ENCODE measurements around the gene KIAA0930. TPM values are rescaled to one million over a fixed set of nuclear protein-coding genes. Genes with fewer than 3 reads are reported as not detected.
A peak's percentile ranks its signal among the peaks of the same experiment; 100 is the strongest.

Gene KIAA0930
- total RNA-seq, 2 experiments from 2014 or later, result 16.6 to 19.5 TPM

DNA sequence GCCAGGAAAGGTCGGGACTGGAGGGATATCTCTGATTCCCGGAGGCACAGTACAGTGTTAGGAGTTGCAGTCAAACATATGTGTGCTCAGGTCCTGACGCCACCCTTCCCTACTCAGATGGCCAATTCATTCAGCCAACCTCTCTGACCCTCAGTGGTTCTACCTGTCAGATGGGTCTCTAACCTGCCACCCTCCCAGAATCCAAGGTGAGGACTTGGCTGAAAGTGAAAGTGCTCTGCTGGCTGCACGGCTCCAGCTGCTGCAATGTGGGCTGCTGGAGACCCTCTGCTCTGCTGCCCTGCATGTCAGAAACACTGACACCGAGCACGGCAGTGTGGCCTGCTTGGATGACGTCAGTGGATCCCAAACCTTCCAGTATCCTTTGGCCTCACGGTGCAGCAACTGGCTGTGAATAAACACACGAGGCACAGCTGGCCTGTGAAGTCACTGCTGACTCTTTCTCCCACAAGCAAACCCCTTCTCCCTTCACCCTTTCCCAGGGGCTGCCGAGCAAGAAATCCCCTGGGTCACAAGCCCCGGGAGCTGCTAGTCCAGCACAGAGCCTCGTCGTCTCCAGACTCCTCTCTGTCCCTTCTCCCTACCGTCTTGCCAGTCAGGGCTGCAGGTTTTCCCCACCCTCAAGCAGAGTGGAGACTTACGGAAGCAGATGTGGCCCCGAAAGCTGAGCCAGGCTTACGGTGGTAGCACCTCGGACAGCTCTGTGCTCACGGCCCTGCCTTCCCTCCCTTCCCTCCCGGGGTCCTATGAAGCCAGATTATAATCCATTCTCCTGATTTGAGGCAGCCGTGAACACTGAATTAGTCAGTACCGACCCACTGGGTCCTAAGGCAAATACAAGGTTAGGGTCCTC lies 24.3 kb downstream of the KIAA0930 start:
- CTCF ChIA-PET, result no interaction called here
- no peak for DNase-seq
- Mint-ChIP-seq H3K9me3 (no peaks in the 10 kb centered on the region), H3K4me3 (no peak overlapping the region), H3K27ac (no peak overlapping the region), H3K36me3 (ENCODE audit: low read depth) (no peaks in the 10 kb centered on the region), H3K27me3 (ENCODE audit: low read depth) (no peaks in the 10 kb centered on the region), H3K4me1 (ENCODE audit: low read depth) (peaks cover 11% of the 10 kb centered on the region)
- intact Hi-C loops (cut with micrococcal nuclease), result no loop called here

DNA sequence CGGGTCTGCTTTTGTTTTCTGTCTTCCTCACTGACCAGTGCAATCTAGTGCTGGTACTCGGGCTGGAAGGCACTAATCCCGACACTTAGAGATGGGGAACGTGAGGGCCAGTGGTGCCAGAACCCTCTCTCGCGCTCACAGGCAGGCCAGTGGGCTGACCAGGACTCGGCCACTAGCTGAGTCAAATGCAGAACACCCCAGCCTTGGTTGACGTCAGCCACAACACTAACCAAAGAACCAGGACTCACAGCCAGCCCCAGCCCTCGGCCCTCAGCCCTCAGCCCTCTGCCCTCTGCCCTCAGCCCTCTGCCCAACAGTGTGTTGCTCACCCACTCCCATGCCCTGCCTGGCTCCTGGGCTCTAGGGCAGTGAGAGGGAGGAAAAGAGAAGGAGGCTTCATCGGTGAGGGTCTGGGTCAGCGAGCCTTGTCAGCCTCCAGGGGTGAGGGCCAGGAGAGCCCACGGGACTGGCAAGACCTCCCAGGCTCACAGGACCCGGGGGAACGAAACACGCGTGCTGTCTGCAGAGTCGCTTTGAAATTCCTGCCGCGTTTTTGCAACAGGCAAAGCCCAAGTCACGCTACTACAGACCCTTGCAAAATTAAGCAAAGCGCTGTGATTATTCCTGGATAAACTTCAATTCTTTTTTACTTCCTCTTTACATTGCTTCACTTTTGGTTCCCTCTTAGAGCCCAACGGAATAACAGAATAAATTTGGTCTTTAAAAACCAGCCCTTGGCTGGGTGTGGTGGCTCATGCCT lies 27.5 kb downstream of the KIAA0930 start:
- Mint-ChIP-seq H3K27me3 (ENCODE audit: low read depth) (no peaks in the 10 kb centered on the region), H3K36me3 (ENCODE audit: low read depth) (peaks cover 1% of the 10 kb centered on the region), H3K4me1 (ENCODE audit: low read depth) (no peaks in the 10 kb centered on the region), H3K9me3 (no peaks in the 10 kb centered on the region), H3K4me3 (no peak overlapping the region), H3K27ac (no peak overlapping the region)
- CTCF ChIA-PET, result no interaction called here
- no peak for DNase-seq
- intact Hi-C loops (cut with micrococcal nuclease), result no loop called here

DNA sequence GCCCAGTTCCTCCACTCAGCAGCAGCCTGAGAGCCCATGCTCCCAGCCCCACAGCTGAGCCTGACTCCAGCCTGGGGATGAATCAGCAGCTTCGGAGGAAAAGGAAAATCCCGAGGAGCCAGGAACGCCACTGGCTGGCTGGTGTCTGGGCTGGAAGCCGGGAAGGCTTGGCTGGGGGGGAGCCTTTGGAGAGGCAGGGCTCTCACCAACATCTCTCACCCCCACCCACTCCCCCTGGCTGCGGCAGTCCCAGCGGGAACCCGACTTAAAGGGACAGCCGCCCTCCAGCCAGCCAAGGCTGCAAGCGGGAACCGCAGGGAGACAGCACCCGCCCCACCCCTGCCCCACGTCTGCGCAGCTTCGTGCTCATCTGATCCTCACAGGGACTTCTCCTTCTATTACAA lies 28.4 kb downstream of the KIAA0930 start:
- no peak for DNase-seq
- CTCF ChIA-PET, result no interaction called here

DNA sequence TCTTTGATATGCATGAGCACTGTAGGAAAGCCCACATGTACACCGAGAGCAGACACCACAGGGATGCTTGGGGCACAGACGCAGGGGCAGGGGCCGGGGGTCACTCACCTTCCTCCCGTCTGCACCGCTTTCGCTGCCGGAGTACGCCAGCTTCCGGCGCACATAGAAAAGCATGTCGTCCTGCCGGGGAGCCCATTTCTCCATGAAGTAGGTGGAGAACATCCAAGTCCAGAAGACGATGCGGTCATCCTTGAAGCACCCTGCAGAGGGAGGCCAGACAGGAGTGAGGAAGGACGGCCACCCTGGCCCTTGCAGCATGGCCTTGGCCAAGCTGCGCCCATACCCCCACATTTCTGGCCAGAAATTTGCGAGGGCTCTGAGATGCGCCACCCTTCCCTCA lies 28.8 kb downstream of the KIAA0930 start:
- Mint-ChIP-seq H3K36me3 (ENCODE audit: low read depth) (peaks cover 1% of the 10 kb centered on the region), H3K9me3 (no peaks in the 10 kb centered on the region), H3K4me1 (ENCODE audit: low read depth) (no peaks in the 10 kb centered on the region), H3K27me3 (ENCODE audit: low read depth) (no peaks in the 10 kb centered on the region), H3K27ac (no peak overlapping the region), H3K4me3 (no peak overlapping the region)
- intact Hi-C loops (cut with micrococcal nuclease), result no loop called here
- CTCF ChIA-PET, result no interaction called here
- no peak for DNase-seq

More for the DNA sequence above, 28.4 kb downstream of the KIAA0930 start:
- Mint-ChIP-seq H3K4me3 (no peak overlapping the region), H3K27ac (no peak overlapping the region), H3K4me1 (ENCODE audit: low read depth) (no peaks in the 10 kb centered on the region), H3K27me3 (ENCODE audit: low read depth) (no peaks in the 10 kb centered on the region), H3K9me3 (no peaks in the 10 kb centered on the region), H3K36me3 (ENCODE audit: low read depth) (peaks cover 1% of the 10 kb centered on the region)
- intact Hi-C loops (cut with micrococcal nuclease), result no loop called here

DNA sequence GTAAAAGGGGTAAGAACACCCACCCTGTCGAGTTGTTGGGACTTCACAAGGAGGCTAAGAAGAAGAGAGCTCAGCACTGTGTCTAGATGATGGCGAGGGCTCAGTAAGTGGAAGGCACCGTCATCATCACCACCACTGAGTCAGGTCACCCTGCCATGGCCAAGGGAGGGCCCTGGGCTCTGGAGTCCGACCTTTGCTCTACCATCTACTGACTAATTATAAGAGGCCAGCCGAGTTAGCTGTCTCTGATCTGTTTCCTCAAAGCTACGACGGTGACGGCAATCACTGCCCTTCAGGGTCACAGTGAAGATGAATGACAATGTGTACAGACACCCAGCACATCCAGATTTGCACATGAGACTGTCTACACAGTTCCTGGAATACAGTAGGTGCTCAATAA lies 29.3 kb downstream of the KIAA0930 start:
- intact Hi-C loops (cut with micrococcal nuclease), result no loop called here
- H3K36me3 Mint-ChIP-seq (ENCODE audit: low read depth), result peaks cover 1% of the 10 kb centered on the region
- H3K27me3 Mint-ChIP-seq (ENCODE audit: low read depth), result no peaks in the 10 kb centered on the region
- H3K9me3 Mint-ChIP-seq, result no peaks in the 10 kb centered on the region
- CTCF ChIA-PET, result interaction anchor here (1.0 kb wide), 1 partner anchor 9 kb away, joined by 3 read pairs; no protein-coding TSS in a partner anchor
- no peak overlapping the region for H3K4me3 Mint-ChIP-seq
- no peak for DNase-seq
- H3K4me1 Mint-ChIP-seq (ENCODE audit: low read depth), result no peaks in the 10 kb centered on the region
- no peak overlapping the region for H3K27ac Mint-ChIP-seq

DNA sequence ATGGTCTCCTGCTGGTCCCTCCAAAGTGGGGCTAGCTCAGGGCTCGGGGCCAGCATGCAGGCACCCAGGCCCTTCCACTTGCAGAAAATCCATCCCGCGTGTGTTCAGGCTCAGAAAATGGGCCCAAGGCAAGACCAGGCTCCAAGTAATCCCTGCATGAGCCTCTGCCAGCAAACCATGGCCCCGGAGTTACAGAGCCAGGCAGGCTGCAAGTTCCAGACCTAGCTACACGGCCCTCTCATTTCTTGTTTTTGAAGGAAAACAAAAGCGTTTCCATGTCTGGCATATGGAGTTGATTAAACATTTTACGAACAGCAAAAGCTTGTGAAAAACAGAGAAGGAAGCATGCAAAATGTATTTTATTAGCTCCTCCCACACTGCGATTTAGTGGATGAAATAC lies 29.7 kb downstream of the KIAA0930 start:
- H3K9me3 Mint-ChIP-seq, result no peaks in the 10 kb centered on the region
- H3K4me3 Mint-ChIP-seq, result no peak overlapping the region
- no peaks in the 10 kb centered on the region for H3K27me3 Mint-ChIP-seq (ENCODE audit: low read depth)
- H3K36me3 Mint-ChIP-seq (ENCODE audit: low read depth), result peaks cover 1% of the 10 kb centered on the region
- CTCF ChIA-PET, result interaction anchor here (1.0 kb wide), 1 partner anchor 9 kb away, joined by 3 read pairs; no protein-coding TSS in a partner anchor
- no peak overlapping the region for H3K27ac Mint-ChIP-seq
- H3K4me1 Mint-ChIP-seq (ENCODE audit: low read depth), result no peaks in the 10 kb centered on the region
- DNase-seq, result no peak
- intact Hi-C loops (cut with micrococcal nuclease), result no loop called here

DNA sequence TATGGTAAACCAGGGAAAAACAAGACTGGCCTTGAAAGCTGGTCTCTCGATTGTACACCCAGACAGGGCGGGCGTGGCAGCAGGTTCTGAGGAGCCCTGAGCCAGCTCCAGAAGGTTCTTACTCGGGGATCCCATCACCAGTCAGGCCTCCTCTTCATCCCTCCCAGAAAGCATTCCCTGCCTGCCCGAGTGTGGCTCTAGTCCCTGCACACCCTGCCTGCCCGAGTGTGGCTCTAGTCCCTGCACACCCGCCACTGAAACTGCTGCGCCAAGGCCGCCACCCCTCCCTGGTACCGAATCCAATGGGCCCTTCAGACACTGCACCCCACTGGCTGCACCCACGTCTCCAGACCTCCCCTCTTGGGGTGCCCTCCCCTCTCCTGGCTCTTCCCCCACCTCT lies 30.1 kb downstream of the KIAA0930 start:
- Mint-ChIP-seq H3K4me1 (ENCODE audit: low read depth) (no peaks in the 10 kb centered on the region), H3K27me3 (ENCODE audit: low read depth) (no peaks in the 10 kb centered on the region), H3K36me3 (ENCODE audit: low read depth) (peaks cover 1% of the 10 kb centered on the region), H3K4me3 (no peak overlapping the region), H3K27ac (no peak overlapping the region), H3K9me3 (no peaks in the 10 kb centered on the region)
- CTCF ChIA-PET, result interaction anchor here (1.0 kb wide), 1 partner anchor 10 kb away, joined by 3 read pairs; no protein-coding TSS in a partner anchor
- intact Hi-C loops (cut with micrococcal nuclease), result no loop called here
- no peak for DNase-seq

DNA sequence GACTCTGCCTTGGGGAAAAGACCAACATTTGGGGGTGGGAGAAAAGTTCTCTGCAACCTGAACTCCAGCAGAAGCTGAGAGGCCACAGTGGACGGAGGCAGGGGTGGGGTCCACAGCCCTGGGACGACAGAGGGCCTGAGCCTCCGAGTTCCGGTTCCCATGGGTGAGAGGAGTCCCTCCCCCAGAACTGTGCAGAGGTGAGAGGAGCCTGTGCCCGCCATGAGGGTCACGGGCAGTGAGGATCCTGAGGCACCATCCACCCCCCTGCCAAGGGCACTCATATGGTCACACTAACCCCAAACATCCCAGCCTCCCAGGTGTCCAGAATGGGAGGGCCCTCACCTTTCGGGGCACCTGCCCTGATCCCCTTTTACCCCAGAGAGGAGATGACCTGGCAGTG lies 30.5 kb downstream of the KIAA0930 start:
- DNase-seq, result no peak
- H3K4me3 Mint-ChIP-seq, result no peak overlapping the region
- H3K4me1 Mint-ChIP-seq (ENCODE audit: low read depth), result no peaks in the 10 kb centered on the region
- H3K9me3 Mint-ChIP-seq, result no peaks in the 10 kb centered on the region
- no peaks in the 10 kb centered on the region for H3K27me3 Mint-ChIP-seq (ENCODE audit: low read depth)
- intact Hi-C loops (cut with micrococcal nuclease), result no loop called here
- peaks cover 1% of the 10 kb centered on the region for H3K36me3 Mint-ChIP-seq (ENCODE audit: low read depth)
- no peak overlapping the region for H3K27ac Mint-ChIP-seq
- CTCF ChIA-PET, result no interaction called here

DNA sequence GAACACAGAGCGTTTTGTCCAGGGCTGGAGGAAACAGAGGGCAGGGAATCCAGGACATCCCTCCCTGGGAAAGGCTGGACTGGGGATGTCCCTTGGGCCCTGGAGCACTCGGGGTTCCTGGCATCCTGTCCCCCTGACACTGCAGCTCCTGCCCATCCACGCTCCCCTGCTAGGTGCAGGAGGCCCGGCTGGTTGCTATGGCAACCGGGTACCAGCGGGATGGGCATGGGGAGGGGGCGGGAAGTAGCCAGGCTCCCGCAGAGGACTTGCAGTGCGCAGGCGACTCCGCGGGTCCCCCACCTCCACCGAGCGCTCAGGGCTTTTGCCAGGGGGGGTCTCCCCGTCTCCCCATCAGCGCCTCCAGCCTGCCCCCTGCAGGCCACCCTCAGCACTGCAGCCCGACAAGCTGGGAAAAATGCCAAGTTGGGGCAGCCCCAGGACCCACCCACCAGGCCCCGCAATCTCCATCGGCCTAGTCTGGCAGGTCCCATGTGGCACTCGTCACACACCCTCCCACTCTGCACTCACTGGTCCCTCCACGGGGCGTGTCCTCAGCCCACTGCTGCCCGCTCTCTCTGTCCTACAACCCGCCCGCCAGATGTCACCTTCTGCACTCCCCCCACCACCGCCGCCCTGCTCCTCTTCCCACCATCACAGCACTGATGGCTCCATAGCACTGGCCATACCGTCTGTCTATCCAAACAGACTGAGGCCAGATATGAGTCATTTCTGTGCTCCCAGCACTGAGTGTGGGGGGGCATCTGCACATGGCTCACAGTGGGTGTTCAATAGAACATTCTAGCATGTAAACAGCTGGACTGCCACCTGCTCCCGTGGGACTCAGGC lies 31.5 kb downstream of the KIAA0930 start:
- CTCF ChIA-PET, result interaction anchor here (0.7 to 2.3 kb wide), 6 partner anchors 10 to 107 kb away, joined by 3 to 8 read pairs (median 4); no protein-coding TSS in a partner anchor
- Mint-ChIP-seq H3K9me3 (no peaks in the 10 kb centered on the region), H3K27ac (no peak overlapping the region), H3K36me3 (ENCODE audit: low read depth) (peaks cover 1% of the 10 kb centered on the region), H3K27me3 (ENCODE audit: low read depth) (no peaks in the 10 kb centered on the region), H3K4me1 (ENCODE audit: low read depth) (no peaks in the 10 kb centered on the region), H3K4me3 (no peak overlapping the region)
- intact Hi-C loops (cut with micrococcal nuclease), result loop anchor here (2.0 kb wide), 1 partner anchor 108 kb away; no protein-coding TSS in a partner anchor
- DNase-seq, result peak; percentile 46

DNA sequence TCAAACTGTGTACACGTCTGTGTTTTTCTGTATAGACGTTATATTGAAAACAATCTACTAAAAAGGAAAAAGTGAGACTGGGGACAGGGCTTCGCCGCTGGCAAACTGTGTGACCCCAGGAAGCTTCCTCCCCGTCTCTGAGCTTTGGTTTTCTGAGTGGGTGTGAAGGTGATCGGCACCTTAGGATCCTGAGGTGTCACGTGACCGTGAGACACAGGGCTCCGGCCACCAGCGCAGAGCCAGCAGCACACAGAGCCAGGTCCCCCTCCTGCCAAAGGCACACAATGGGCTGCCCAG lies 32.0 kb downstream of the KIAA0930 start:
- intact Hi-C loops (cut with micrococcal nuclease), result loop anchor here (2.0 kb wide), 1 partner anchor 108 kb away; no protein-coding TSS in a partner anchor
- Mint-ChIP-seq H3K4me3 (no peak overlapping the region), H3K9me3 (no peaks in the 10 kb centered on the region), H3K27ac (no peak overlapping the region), H3K36me3 (ENCODE audit: low read depth) (peaks cover 1% of the 10 kb centered on the region), H3K4me1 (ENCODE audit: low read depth) (no peaks in the 10 kb centered on the region), H3K27me3 (ENCODE audit: low read depth) (no peaks in the 10 kb centered on the region)
- DNase-seq, result no peak
- CTCF ChIA-PET, result interaction anchor here (0.7 to 2.3 kb wide), 8 partner anchors 10 to 338 kb away, joined by 3 to 8 read pairs (median 4); no protein-coding TSS in a partner anchor

DNA sequence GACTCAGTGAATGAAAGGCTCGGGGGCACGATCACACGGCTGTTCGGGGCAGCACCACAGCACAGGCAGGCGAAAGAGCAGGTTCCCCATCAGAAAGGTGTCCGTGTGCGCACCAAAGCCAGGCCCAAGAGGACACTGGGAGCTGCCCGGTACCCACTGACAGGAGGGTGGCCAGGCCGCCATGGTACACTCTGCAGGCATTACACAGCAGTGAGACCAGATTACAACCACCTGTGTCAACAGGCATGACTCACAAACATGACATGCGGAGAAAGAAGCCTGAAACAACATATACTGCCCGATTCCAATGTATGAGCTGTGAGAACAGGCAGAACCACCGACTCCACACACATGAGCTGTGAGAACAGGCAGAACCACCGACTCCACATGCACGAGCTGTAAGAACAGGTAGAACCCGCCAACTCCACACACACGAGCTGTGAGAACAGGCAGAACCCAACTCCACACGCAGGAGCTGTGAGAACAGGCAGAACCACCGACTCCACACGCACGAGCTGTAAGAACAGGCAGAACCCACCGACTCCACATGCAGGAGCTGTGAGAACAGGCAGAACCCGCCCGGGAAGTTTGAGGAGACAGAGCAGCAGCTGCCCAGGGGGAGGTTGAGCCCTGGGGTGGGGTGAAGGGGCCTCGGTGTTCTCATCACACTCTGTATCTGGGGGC lies 32.6 kb downstream of the KIAA0930 start:
- H3K9me3 Mint-ChIP-seq, result no peaks in the 10 kb centered on the region
- H3K4me3 Mint-ChIP-seq, result no peak overlapping the region
- DNase-seq, result no peak
- intact Hi-C loops (cut with micrococcal nuclease), result loop anchor here (2.0 kb wide), 1 partner anchor 107 kb away; no protein-coding TSS in a partner anchor
- H3K4me1 Mint-ChIP-seq (ENCODE audit: low read depth), result no peaks in the 10 kb centered on the region
- H3K27me3 Mint-ChIP-seq (ENCODE audit: low read depth), result no peaks in the 10 kb centered on the region
- no peak overlapping the region for H3K27ac Mint-ChIP-seq
- CTCF ChIA-PET, result interaction anchor here (0.7 to 2.3 kb wide), 9 partner anchors 11 to 337 kb away, joined by 3 to 8 read pairs (median 4); no protein-coding TSS in a partner anchor
- peaks cover 1% of the 10 kb centered on the region for H3K36me3 Mint-ChIP-seq (ENCODE audit: low read depth)
